Neuronal stem cell (in vitro differentiated cells): ENCODE results near the gene PCBP2.

Source experiments
- DNase-seq: peaks from one replicate; pipeline ENCODE4 v3.0.0-alpha.2; 2013; ENCODE audit warnings: low spot score
- H2AFZ ChIP-seq: one replicate; pipeline ENCODE4 v1.6.1; 2013; ENCODE audit warnings: mild to moderate bottlenecking, low read length, inconsistent platforms
- H2AK5ac ChIP-seq: 2 replicates; pipeline ENCODE4 v1.6.1; 2013; ENCODE audit warnings: low read depth, mild to moderate bottlenecking, inconsistent platforms, low read length, moderate library complexity, mixed read lengths
- H2BK120ac ChIP-seq: 2 replicates; pipeline ENCODE4 v1.6.1; 2013; ENCODE audit warnings: low read depth, mild to moderate bottlenecking, inconsistent platforms, low read length, moderate library complexity, mixed read lengths
- H2BK12ac ChIP-seq: one replicate; pipeline ENCODE4 v1.6.1; 2013; ENCODE audit warnings: low read length, inconsistent platforms
- H2BK15ac ChIP-seq: 2 replicates; pipeline ENCODE4 v1.6.1; 2013; ENCODE audit warnings: mild to moderate bottlenecking, low read length, inconsistent platforms, mixed read lengths
- H2BK5ac ChIP-seq: one replicate; pipeline ENCODE4 v1.6.1; 2013; ENCODE audit warnings: inconsistent platforms, mild to moderate bottlenecking, low read length, moderate library complexity
- H3K14ac ChIP-seq: one replicate; pipeline ENCODE4 v1.6.1; 2013; ENCODE audit warnings: low read length, inconsistent platforms
- H3K18ac ChIP-seq: 2 replicates; pipeline ENCODE4 v1.6.1; 2013; ENCODE audit warnings: low read length, inconsistent platforms
- H3K23ac ChIP-seq: 2 replicates; pipeline ENCODE4 v1.6.1; 2013; ENCODE audit warnings: low read depth, mild to moderate bottlenecking, mixed read lengths, low read length, inconsistent platforms; ENCODE audit not compliant: poor library complexity
- H3K27ac ChIP-seq: replicated peaks from 3 replicates; pipeline ENCODE4 v1.5.1; 2013; ENCODE audit warnings: low read length, inconsistent platforms
- H3K27me3 ChIP-seq, 3 experiments: 2 replicates each; pipeline ENCODE4 v1.6.1; 2013; ENCODE audit warnings: low read length in 3 of 3, mild to moderate bottlenecking in 2 of 3, inconsistent platforms in 1 of 3, low read depth in 1 of 3, mixed read lengths in 1 of 3, moderate library complexity in 1 of 3; ENCODE audit not compliant: control insufficient read depth in 3 of 3, insufficient read depth in 3 of 3
- H3K36me3 ChIP-seq, 2 donors: replicated peaks in 1 of 2; 2 replicates each; pipeline ENCODE4 v1.6.1; 2013; ENCODE audit warnings: low read length in 2 of 2; ENCODE audit not compliant: control insufficient read depth in 2 of 2, insufficient read depth in 2 of 2
- H3K4ac ChIP-seq: 2 replicates; pipeline ENCODE4 v1.6.1; 2013; ENCODE audit warnings: inconsistent platforms, mild to moderate bottlenecking, low read length, moderate library complexity
- H3K4me1 ChIP-seq, 2 donors: 1 replicate in 1 of 2; 2 replicates in 1 of 2; pipeline ENCODE4 v1.6.1; 2013; ENCODE audit warnings: low read length in 2 of 2, low read depth in 1 of 2; ENCODE audit not compliant: control insufficient read depth in 2 of 2, insufficient read depth in 1 of 2
- H3K4me2 ChIP-seq: one replicate; pipeline ENCODE4 v1.6.1; 2013; ENCODE audit warnings: mild to moderate bottlenecking, low read length, inconsistent platforms; ENCODE audit not compliant: insufficient read depth, poor library complexity, severe bottlenecking
- H3K4me3 ChIP-seq, 2 donors: 2 replicates each; pipeline ENCODE4 v1.5.1; 2013; ENCODE audit warnings: low read length in 2 of 2, mild to moderate bottlenecking in 2 of 2, inconsistent platforms in 1 of 2, moderate library complexity in 1 of 2
- H3K79me1 ChIP-seq: one replicate; pipeline ENCODE4 v1.6.1; 2013; ENCODE audit warnings: low read depth, mild to moderate bottlenecking, inconsistent platforms, low read length, moderate library complexity
- H3K9ac ChIP-seq: one replicate; pipeline ENCODE4 v1.6.1; 2013; ENCODE audit warnings: mild to moderate bottlenecking, low read depth, low read length, inconsistent platforms; ENCODE audit not compliant: poor library complexity
- H3K9me3 ChIP-seq, 2 donors: replicated peaks in 1 of 2; 2 replicates each; pipeline versions ENCODE3 to v1.6.1; 2013; ENCODE audit warnings: low read length in 2 of 2, mild to moderate bottlenecking in 2 of 2, inconsistent platforms in 1 of 2, low read depth in 1 of 2, mixed read lengths in 1 of 2, moderate library complexity in 1 of 2; ENCODE audit not compliant: control insufficient read depth in 2 of 2, insufficient read depth in 1 of 2
- H4K8ac ChIP-seq: one replicate; pipeline ENCODE4 v1.6.1; 2013; ENCODE audit warnings: low read depth, mild to moderate bottlenecking, inconsistent platforms, low read length, moderate library complexity
- H4K91ac ChIP-seq: one replicate; pipeline ENCODE4 v1.6.1; 2013; ENCODE audit warnings: low read length, low read depth, mild to moderate bottlenecking, inconsistent platforms; ENCODE audit not compliant: poor library complexity
- WGBS, 2 donors: extraction: QIAGEN DNeasy Blood & Tissue Kit; methylation state at CpG; one replicate each; pipeline ENCODE4 v1.1.7; 2013; ENCODE audit warnings: missing lambda C conversion rate in 2 of 2, mixed read lengths in 1 of 2; ENCODE audit not compliant: insufficient read length in 2 of 2, insufficient replicate concordance in 1 of 2; ENCODE audit errors: extremely low coverage in 2 of 2; 5-methylcytosine and 5-hydroxymethylcytosine counted together

PCBP2 gene

DNA sequence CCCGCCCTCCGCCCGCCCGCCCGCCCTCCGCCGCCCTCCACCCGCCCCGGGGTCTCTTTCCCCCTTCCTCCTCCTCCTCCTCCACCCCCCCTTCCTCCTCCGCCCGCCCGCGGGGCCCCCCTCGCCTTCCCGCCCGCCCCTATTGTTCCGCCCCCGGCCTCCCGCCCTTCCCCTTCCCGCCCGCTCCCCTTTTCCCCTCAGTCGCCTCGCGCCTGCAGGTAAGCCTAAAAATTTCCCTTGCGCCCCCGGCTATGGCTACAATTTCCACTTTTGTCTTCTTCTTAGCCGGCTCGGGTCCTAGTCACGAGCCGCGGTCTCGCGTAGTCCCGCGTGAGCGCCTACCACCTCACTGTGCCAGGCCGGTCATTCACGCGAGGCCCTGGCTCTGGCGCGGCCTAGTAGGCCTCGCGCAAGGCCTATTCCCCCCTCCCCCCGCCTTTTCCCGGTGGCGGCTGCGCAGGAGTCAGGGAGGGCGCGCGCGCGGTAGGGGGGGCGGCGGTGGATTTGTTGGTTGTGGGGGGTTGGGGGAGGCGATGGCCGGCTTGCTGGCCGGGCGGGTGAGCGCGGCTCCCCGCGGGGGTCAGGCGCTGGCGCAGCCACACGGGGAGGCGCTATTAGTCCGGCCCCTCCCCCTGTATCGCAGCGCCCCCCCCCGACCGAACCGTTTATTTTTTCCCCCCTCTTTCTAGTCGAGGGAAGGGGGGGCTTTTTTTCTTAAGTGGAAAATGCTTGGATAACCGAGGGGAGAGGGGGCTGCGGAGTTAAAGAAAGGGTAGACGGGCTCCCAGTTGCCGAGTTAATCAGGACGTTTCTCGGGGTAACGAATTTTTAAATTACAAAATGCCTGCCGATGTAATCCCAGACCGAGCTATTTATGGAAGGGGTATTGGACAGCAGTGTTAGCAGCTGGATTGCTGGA, 516 bp downstream of the PCBP2 start:
- Histone ChIP-seq H3K4me2 (peak overlapping the region; percentile 36), H3K4me1 (peaks cover 2 to 16% of the 10 kb centered on the region in 2 donors), H2BK12ac (no peak overlapping the region), H3K79me1 (no peaks in the 10 kb centered on the region), H3K23ac (peak overlapping the region; percentile 96), H2AFZ (peak overlapping the region; percentile 61), H2BK15ac (no peak overlapping the region), H2BK5ac (no peak overlapping the region), H3K9me3 (peaks cover 0 to 2% of the 10 kb centered on the region in 2 donors), H2AK5ac (peak overlapping the region; percentile 97), H4K91ac (peak overlapping the region; percentile 79), H4K8ac (no peak overlapping the region), H3K4me3 (peak overlapping the region; percentile 95 to 100), H3K4ac (peak overlapping the region; percentile 10), H3K18ac (peak overlapping the region; percentile 99), H3K27ac (peak overlapping the region; percentile 98), H2BK120ac (peak overlapping the region; percentile 99), H3K36me3 (peaks cover 27 to 53% of the 10 kb centered on the region in 2 donors), H3K27me3 (no peaks in the 10 kb centered on the region), H3K14ac (peak overlapping the region; percentile 71), H3K9ac (peak overlapping the region; percentile 97)
- DNase-seq, result peak; percentile 92
- WGBS, 2 donors, result no CpG with 5 or more reads among the region's 82 CpGs

DNA sequence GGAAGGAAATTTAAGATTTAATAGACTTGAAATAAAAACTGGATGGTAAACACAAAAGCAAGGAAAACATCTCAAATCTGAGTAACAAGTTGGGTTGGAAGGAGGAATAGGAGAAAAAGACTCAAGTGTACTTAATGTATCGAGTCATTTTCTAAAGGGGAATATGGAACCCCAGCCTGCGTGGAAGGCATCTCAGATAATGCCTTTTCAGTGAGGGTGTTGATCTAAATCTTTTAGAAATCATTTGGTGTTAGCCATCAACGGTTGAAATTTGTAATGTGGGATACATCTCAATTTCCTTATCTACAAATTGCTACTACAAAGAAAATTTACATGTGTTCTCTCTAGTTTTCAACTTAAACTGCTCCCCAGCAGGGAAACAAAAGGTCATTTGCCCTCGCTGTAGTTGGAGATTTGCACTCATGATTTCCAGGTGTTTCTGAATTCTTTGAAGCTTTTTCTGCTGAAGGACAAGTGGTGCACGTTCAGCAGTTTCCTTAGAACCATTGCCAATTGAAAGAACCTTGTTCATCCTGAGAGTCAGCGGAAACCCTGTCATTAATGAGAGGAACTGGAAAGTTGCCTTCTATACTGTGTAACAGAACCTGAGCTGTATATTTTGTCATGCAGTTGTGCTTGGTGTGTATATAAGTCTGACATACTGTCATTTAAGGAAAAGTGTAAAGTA, 2.2 kb downstream of the PCBP2 start:
- H4K8ac ChIP-seq, result no peak overlapping the region
- no peak overlapping the region for H2BK5ac ChIP-seq
- H2AFZ ChIP-seq, result no peak overlapping the region
- no peak overlapping the region for H3K4me2 ChIP-seq
- no peak overlapping the region for H3K18ac ChIP-seq
- peaks cover 32 to 62% of the 10 kb centered on the region in 2 donors for H3K36me3 ChIP-seq
- H2BK120ac ChIP-seq, result no peak overlapping the region
- H3K9ac ChIP-seq, result no peak overlapping the region
- H2BK12ac ChIP-seq, result no peak overlapping the region
- peaks cover 0 to 2% of the 10 kb centered on the region in 2 donors for H3K9me3 ChIP-seq
- H2BK15ac ChIP-seq, result no peak overlapping the region
- no peaks in the 10 kb centered on the region for H3K27me3 ChIP-seq
- no peak overlapping the region for H3K23ac ChIP-seq
- H4K91ac ChIP-seq, result no peak overlapping the region
- H3K79me1 ChIP-seq, result no peaks in the 10 kb centered on the region
- no peak overlapping the region for H3K27ac ChIP-seq
- DNase-seq, result no peak
- peak overlapping the region in 1 of 2 donors; percentile 95 for H3K4me3 ChIP-seq
- no peak overlapping the region for H3K14ac ChIP-seq
- no peak overlapping the region for H2AK5ac ChIP-seq
- WGBS, 2 donors, result no CpG with 5 or more reads among the region's 6 CpGs
- H3K4ac ChIP-seq, result no peak overlapping the region
- H3K4me1 ChIP-seq, result peaks cover 3 to 16% of the 10 kb centered on the region in 2 donors

DNA sequence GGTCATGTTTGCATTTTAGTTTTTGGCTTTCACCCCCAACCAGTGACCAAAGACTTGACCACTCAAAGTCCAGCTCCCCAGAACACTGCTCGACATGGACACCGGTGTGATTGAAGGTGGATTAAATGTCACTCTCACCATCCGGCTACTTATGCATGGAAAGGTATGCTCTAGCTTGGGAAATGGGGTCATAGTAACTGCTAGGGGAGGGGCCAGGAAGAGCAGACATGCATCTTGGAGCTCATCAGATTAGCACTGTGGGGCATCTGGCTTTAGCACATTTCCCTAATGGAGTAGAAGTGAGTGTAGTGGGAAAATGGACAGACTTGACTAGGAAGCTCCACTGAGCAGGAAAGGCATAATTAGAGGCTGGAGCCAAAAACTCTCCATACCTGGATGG, 2.8 kb downstream of the PCBP2 start:
- H3K4me1 ChIP-seq, result peaks cover 4 to 16% of the 10 kb centered on the region in 2 donors
- H2BK12ac ChIP-seq, result no peak overlapping the region
- no peak overlapping the region for H3K4me2 ChIP-seq
- H3K4me3 ChIP-seq, result peak overlapping the region in 1 of 2 donors; percentile 66
- WGBS, 2 donors, result no CpG with 5 or more reads among the region's 3 CpGs
- H2BK5ac ChIP-seq, result no peak overlapping the region
- peaks cover 0 to 2% of the 10 kb centered on the region in 2 donors for H3K9me3 ChIP-seq
- H3K18ac ChIP-seq, result no peak overlapping the region
- H4K91ac ChIP-seq, result no peak overlapping the region
- H2AFZ ChIP-seq, result no peak overlapping the region
- no peak overlapping the region for H2BK120ac ChIP-seq
- H3K23ac ChIP-seq, result no peak overlapping the region
- H3K27me3 ChIP-seq, result no peaks in the 10 kb centered on the region
- H3K79me1 ChIP-seq, result no peaks in the 10 kb centered on the region
- no peak overlapping the region for H3K4ac ChIP-seq
- H2AK5ac ChIP-seq, result no peak overlapping the region
- H4K8ac ChIP-seq, result no peak overlapping the region
- no peak overlapping the region for H3K14ac ChIP-seq
- H3K27ac ChIP-seq, result no peak overlapping the region
- no peak overlapping the region for H3K9ac ChIP-seq
- no peak for DNase-seq
- no peak overlapping the region for H2BK15ac ChIP-seq
- H3K36me3 ChIP-seq, result peaks cover 35 to 68% of the 10 kb centered on the region in 2 donors
